Measurements from ENCODE around the gene PCDH19. TPM values are rescaled to one million over a fixed set of nuclear protein-coding genes. Genes with fewer than 3 reads are reported as not detected.
A peak's percentile ranks its signal among the peaks of the same experiment; 100 is the strongest.

Gene PCDH19
- polyA plus RNA-seq, 1 donor from 2014 or later, result 8.2 TPM

DNA sequence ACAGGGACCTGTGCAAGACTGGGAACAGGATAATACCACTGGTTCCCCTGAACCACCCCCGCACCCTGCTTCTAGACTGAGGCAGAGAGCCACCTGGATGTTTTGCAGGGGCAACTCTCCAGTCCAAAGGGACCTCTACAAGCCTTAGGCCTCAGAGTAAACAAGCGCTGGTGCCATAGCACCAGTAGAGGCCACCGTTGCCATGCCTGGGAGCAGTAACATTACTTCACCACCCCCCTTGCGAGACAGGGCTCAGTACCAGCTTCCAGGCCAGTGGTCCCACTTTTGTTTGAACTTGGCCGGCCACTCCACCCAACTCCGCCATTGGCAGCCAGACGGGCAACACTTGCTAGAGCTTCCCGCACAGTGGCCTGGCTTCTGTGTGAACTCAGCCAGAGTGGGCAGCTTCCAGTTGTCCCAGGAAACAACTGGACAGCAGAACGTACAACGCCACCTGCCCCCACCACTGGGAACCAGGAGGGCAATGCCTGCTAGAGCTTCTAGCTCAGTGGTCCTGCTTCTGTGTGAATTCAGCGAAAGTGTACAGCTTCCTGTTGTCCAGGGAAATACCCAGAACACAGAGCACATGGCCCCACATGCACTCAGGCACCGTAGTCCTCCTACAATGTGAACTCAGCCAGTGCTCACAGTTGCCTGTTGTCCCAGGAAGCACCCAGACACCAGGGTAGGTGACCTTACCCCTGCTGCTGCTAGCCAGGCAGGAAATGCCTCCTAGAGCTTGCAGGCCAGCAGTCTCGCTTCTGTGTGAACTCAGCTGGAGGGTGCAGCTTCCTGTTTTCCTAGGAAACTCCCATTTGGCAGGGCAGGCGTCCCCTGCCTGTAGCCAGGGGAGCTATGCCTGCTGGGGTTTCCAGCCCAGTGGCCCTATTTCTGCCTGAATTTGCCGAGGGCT lies 39.9 kb upstream of the PCDH19 start:
- Histone ChIP-seq H2AFZ (ENCODE audit: low read depth, low read length) (no peak overlapping the region), H3K9me2 (ENCODE audit: insufficient read depth, low read length) (no peaks in the 10 kb centered on the region), H3K9me3 (ENCODE audit: low read length) (no peaks in the 10 kb centered on the region), H3K4me3 (ENCODE audit: low read length) (no peak overlapping the region), H3K36me3 (ENCODE audit: insufficient read depth, low read length) (no peaks in the 10 kb centered on the region), H4K20me1 (ENCODE audit: insufficient read depth) (no peaks in the 10 kb centered on the region), H3K9ac (ENCODE audit: low read length) (no peak overlapping the region), H3K27ac (ENCODE audit: low read length) (no peak overlapping the region), H3K79me2 (replicated peaks; ENCODE audit: insufficient read depth, low read length) (no peaks in the 10 kb centered on the region), H3K27me3 (ENCODE audit: insufficient read depth, low read depth, low read length) (no peaks in the 10 kb centered on the region), H3K4me2 (ENCODE audit: low read length) (no peak overlapping the region), H3F3A (ENCODE audit: insufficient read depth, low read length, poor library complexity, severe bottlenecking) (no peaks in the 10 kb centered on the region)
- TF ChIP-seq, protein P1, sequence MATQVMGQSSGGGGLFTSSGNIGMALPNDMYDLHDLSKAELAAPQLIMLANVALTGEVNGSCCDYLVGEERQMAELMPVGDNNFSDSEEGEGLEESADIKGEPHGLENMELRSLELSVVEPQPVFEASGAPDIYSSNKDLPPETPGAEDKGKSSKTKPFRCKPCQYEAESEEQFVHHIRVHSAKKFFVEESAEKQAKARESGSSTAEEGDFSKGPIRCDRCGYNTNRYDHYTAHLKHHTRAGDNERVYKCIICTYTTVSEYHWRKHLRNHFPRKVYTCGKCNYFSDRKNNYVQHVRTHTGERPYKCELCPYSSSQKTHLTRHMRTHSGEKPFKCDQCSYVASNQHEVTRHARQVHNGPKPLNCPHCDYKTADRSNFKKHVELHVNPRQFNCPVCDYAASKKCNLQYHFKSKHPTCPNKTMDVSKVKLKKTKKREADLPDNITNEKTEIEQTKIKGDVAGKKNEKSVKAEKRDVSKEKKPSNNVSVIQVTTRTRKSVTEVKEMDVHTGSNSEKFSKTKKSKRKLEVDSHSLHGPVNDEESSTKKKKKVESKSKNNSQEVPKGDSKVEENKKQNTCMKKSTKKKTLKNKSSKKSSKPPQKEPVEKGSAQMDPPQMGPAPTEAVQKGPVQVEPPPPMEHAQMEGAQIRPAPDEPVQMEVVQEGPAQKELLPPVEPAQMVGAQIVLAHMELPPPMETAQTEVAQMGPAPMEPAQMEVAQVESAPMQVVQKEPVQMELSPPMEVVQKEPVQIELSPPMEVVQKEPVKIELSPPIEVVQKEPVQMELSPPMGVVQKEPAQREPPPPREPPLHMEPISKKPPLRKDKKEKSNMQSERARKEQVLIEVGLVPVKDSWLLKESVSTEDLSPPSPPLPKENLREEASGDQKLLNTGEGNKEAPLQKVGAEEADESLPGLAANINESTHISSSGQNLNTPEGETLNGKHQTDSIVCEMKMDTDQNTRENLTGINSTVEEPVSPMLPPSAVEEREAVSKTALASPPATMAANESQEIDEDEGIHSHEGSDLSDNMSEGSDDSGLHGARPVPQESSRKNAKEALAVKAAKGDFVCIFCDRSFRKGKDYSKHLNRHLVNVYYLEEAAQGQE (IDR thresholded peaks at IDR 0.05; ENCODE audit: borderline replicate concordance), result no peak

DNA sequence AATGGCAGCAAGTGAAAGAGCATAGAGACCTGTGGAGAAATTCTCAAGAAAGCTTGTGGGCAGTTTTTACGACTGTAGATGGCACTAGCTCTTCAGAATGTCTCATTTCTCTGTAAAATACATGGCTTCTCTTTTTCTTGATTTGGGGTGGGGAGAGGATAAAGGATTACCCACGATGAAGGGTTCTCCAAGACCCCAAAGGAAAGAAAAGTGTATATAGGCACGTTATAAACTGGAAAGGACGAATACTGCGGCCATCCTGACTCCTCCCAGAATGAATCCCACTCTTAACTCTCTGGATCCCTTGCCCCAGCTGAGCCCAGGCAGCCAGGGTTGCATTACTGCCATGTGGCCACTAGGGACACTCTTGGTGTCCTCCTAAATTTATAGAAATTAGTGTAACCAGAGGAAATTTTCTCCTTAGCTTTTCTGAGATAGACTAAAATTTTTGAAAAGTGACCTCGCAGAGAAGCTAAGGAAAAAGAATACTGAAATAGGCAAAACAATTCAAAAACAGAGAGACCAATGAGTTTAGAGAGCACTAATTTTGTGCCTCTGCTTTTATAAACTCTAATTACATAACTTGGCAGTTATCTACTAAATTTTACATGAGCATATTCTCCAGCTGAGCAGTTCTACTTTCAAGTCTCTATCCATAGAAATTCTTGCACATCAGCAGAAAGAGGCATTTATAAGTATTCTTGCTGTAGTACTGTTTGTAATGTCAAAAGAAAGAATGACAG lies 37.8 kb upstream of the PCDH19 start:
- Histone ChIP-seq H3F3A (ENCODE audit: insufficient read depth, low read length, poor library complexity, severe bottlenecking) (no peaks in the 10 kb centered on the region), H2AFZ (ENCODE audit: low read depth, low read length) (no peak overlapping the region), H4K20me1 (ENCODE audit: insufficient read depth) (no peaks in the 10 kb centered on the region), H3K27me3 (ENCODE audit: insufficient read depth, low read depth, low read length) (no peaks in the 10 kb centered on the region), H3K4me3 (ENCODE audit: low read length) (no peak overlapping the region), H3K9ac (ENCODE audit: low read length) (no peak overlapping the region), H3K4me2 (ENCODE audit: low read length) (no peak overlapping the region), H3K79me2 (replicated peaks; ENCODE audit: insufficient read depth, low read length) (no peaks in the 10 kb centered on the region), H3K9me3 (ENCODE audit: low read length) (no peaks in the 10 kb centered on the region), H3K9me2 (ENCODE audit: insufficient read depth, low read length) (no peaks in the 10 kb centered on the region), H3K27ac (ENCODE audit: low read length) (no peak overlapping the region), H3K36me3 (ENCODE audit: insufficient read depth, low read length) (no peaks in the 10 kb centered on the region)
- no peak for TF ChIP-seq EZH2 (IDR thresholded peaks at IDR 0.05; ENCODE audit: borderline replicate concordance, insufficient read depth, low read length, poor library complexity, severe bottlenecking)
- TF ChIP-seq, protein P1 (IDR thresholded peaks at IDR 0.05; ENCODE audit: borderline replicate concordance), result no peak
- no peak for TF ChIP-seq RAD21 (conservative IDR thresholded peaks at IDR 0.05)
- peak; percentile 26 for TF ChIP-seq SMC3 (conservative IDR thresholded peaks at IDR 0.05; ENCODE audit: poor library complexity)
- TF ChIP-seq CTCF (IDR thresholded peaks at IDR 0.05; ENCODE audit: poor library complexity, severe bottlenecking), result peak; percentile 62
- TF ChIP-seq POLR2AphosphoS5 (IDR thresholded peaks at IDR 0.05), result no peak

Data from neural cell (in vitro differentiated cells).